NCI-H1930 (cell line): ENCODE measurements around the gene DIDO1.

Source experiments
- DNase-seq, 2 experiments: peaks; one replicate each; lab custom pipeline; 2025; lab: John Stamatoyannopoulos, UW

The DIDO1 gene

DNA sequence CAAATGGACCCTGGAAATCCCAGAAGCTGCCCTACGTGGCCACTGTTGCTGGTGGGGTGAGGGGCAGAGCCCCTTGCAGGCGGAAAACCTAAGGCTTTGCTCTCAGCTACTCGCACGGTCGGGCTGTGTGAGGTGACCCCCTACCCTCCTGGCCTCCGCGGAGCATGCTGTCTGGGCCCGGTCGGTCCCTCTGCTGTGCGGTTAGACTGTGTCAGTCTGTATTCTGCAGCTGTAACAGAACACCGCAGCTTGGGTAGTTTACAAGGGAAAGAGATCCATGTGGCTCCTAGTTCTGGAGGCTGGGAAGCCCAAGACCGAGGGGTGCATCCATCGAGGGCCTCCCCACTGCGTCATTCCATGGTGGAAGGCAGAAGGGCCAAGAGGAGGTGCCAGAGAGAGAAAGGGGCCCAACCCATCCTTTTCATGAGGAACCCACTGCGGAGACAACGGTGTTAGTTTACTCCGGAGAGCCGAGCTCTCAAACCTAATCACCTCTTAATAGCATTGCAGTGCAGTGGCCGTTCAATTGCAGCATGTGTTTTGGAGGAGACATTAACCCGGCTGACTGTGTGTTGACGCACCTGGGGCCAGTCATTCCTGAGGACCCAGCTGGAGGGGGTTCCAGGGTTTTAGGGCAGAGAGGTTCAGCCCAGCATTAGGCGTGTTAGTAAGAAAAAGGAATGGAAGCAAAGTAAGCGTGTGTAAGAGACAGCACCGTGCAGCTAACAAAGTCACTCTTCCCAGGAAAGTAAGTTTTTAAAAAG is 91.2 kb downstream of the DIDO1 start:
- DNase-seq: no peak

DNA sequence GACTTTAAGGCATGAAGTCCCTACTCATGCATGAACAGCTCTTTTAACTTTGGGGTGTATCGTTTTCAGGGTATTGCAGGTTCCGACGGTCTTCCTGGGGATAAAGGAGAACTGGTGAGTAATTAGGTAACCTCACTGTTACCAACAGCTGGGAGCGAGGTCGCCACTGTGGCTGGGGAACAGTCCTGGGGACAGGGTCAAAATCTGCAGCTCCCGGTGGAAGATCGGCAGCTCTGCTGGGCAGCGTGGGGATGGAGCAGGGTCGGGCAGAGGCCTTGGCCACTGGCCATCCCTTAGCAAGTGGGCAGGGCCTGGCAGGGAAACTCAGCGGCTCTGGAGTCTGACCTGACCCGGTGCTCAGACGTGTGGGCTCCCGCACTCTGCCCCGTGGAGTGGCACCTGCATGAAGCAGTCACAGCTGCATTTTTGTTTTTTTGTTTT is 93.3 kb downstream of the DIDO1 start:
- DNase-seq: no peak

DNA sequence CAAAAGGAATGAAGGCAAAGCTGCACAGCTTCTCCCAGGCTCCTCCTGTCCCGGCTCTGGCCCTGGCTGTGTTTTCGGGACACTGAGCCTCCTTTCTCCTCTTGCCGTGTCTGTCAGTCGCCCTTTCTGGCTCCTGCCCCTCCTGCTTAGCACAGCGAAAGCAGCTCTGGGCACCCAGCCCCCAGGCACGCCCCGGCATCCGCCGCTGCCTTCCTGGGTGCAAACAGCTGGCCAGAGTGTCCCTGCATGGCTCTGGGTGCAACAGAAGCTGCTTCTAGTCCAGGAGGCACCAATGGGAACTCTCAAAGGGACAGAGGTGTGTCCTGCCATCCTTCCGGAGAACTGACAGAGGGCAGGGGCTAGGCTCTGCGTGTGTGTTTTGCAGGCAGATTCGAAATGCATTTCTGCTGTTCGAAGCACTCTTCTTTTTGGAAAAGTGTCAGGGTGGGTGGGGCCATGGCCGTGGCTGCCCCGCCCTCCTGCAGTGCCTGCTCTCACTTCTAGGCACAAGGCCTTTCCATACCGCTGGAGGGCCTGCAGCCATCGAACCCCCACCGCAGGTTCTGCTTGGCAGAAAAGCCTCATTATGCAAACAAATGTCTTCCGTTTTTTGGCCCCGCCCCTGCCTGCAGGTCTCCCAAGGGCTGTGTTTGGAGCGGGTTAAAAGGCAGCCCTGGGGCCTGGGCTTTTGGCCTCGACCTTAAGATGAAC is 93.9 kb downstream of the DIDO1 start:
- no peak for DNase-seq

DNA sequence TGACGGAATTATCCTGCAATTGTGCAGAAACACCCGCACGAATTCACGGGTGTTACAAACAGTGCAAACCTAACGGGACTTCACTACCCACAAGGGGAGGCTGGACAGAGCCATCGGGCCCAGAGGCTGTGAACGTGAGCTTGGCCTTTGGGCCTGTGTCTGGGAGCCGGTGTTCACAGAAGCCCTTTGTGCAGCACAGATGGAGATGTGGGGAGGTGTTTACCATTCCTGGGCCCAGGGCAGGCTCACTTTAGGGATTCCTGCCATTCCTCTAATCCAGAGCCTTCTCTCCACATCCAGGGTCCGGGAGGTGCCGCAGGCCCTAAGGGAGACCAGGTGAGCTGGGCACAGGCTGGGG is 94.5 kb downstream of the DIDO1 start:
- DNase-seq: no peak

DNA sequence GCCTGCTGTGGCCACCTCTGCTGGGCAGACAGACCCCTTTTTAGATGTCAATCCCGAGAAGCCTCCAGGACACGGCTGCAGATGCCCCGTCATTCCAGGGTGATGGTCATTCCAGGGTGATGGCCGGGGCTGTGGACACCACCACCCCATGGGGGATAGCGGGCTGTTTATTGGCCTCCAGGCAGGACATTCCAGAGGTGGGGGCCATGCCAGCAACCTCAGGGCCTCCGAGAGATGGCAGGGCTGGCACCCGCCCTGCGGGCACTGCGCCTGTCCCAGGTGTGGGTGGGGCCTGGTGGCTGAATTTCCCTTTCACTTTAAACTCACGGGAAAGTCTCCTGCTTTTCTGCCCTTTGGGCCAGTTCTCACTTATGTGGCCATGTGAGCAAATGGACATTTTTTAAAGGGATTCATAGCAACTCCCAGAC is 94.9 kb downstream of the DIDO1 start:
- DNase-seq: no peak

DNA sequence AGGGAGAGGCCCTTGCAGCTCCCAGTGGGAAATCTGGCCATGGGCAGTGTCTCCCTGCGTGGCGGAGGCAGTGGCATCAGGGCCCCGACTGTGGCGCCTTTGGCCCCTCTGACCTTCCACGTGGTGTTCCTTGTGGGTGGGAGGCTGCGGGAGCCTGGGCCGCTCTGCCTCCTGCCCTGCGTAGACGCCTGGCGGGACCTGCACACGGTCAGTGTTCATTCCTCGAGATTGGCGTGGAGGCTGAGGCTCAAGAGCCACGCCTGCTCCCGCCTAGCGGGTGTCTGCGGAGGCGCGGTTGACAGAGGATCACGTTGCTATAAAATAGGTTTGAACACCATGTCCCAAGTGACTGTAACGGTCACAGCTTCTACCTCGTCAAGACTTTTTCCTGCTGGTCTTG is 95.5 kb downstream of the DIDO1 start:
- DNase-seq: no peak

DNA sequence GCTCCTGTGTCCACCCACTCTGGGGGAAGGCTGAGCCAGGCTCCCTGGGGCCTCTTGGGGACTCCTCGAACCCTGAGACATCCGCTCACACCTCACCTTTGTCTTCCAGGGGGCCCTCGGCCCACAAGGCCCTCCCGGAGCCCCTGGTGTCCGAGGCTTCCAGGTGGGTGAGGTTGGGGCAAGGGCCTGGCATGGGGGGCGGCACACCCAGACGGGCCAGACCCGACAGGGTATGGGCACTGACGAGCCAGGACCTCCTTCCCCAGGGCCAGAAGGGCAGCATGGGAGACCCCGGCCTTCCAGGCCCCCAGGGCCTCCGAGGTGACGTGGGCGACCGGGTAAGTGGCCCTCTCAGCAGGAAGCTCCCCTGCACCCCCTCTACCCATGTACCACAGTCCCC is 96.1 kb downstream of the DIDO1 start:
- DNase-seq: no peak

DNA sequence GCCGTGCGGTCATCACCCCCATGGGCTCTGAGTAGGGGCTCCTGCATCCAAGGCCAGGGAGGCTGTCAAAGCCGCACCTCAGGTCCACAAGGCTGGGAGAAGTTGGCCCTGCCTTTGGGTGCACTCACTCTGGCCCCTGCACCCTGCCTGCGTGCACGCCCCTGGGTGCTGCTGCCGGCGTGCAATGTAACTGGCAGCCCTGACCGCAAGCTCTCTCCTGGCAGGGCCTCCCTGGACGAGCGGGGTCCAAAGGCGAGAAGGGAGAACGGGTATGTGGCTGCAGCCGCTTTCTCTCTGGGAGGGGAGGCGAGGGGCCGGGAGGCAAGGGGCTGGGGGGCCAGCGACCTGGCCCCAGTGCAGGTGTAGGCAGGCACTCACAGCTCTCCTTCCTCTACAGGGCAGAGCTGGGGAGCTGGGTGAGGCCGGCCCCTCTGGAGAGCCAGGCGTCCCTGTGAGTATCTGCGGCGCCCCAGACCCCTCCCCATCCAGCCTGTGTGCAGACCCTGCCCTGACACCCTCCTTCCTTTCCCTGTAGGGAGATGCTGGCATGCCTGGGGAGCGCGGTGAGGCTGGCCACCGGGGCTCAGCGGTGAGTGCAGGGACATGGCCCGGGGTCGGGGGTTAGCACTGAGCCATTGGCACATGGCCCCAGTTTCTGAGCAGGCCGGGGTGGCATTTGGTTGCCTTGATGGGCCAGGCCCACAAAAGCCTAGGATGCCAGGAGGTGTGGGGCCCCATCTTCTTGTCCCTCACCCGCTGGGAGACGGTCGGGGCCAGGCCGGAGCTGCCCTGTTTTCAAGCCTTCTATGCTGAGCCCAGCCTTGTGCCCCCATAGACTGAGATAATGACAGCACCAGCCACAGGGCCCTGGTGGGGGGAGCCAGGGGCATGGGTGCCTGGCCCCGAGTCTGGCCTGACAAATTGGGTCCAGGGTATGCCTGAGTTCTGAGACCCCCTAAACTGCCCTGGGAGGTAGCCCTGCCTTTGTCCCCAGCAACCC is 96.8 kb downstream of the DIDO1 start:
- DNase-seq: no peak

DNA sequence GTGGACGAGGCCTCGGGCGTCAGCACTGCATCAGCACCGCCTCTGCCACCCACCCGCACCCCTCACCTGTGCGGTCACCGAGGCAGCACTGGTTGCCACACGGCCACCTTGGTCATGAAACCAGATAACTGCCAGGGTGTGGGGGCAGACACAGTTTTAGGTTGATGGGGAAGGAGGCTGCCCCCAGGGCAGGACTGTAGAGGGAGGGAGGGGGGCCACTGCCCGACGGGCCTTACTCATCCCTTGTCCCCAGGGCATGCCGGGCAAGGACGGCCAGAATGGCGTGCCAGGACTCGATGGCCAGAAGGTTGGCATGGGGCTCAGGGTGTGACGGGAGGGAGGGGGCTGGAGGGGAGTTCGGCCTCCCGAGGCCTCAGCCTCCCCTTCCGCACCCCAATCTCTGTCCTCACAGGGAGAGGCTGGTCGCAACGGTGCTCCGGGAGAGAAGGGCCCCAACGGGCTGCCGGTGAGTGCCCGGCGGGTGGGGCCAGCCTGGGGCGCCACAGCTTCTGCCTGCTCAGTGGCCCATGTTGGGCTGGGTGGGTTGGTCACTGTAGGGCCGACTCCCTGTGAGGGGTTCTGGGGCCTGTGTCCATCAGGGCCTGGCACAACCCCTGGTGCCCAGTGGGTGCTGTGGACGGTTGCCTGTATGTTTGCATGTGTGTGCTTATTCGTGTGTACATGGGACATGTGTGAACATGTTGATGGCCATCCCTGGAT is 97.6 kb downstream of the DIDO1 start:
- DNase-seq: no peak

DNA sequence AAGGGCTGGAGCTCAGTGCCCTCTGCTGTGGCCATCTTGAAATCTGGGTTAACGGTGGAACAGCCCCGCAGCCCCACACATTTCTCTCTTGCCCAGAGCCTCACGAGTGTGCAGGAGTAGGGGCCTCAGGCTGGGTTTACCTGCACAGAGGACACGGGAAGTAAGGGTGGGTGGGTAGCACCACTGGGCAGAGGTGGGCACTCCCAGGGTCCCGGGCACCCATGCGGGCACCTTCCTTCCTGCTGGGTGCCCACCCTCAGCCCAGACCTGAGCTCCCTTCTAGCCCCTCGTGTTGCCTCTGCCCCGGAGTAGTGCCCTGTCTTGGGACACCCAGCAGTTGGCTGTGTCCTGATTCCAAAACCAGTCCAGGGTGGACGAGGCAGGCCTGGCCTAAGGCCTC is 98.3 kb downstream of the DIDO1 start:
- DNase-seq: no peak
